Neural progenitor cell (in vitro differentiated cells): ENCODE results near the gene VEZT.

ENCODE experiments used
- CTCF ChIP-seq: fragments of 200-600 bp; sonication (generic); IDR thresholded peaks from 2 replicates; pipeline ENCODE4 v1.5.1; 2017; ENCODE audit warnings: antibody characterized with exemption, mild to moderate bottlenecking
- EZH2 ChIP-seq: fragments of 200-600 bp; sonication (generic); IDR thresholded peaks from 2 replicates; pipeline ENCODE4 v1.6.1; 2017; ENCODE audit warnings: antibody characterized with exemption, mild to moderate bottlenecking, moderate library complexity

- TF ChIP-seq EZH2 (no peak), CTCF (no peak)
Observed at GRCh38 chr12:95316798-95317197, 99.2 kb downstream of the VEZT start.
